Occipital lobe (tissue), 2 donors: ENCODE data around the gene NXF1. TPM values are rescaled to one million over a fixed set of nuclear protein-coding genes. Genes with fewer than 3 reads are reported as not detected.
A peak's percentile ranks its signal among the peaks of the same experiment; 100 is the strongest.
"Not testable (repeated sequence)": the region's sequence is repeated elsewhere in the genome, so short reads cannot be mapped to it uniquely, and the experiment has no call there.

Source experiments
- DNase-seq: peaks from one replicate; lab custom pipeline; 2025; lab: John Stamatoyannopoulos, UW
- total RNA-seq: library from RNA; depleted of rRNA; stranded (reverse); fragments of >200 nt; gene quantifications from one replicate; pipeline ENCODE4 v1.2.3, GENCODE V29; 2014

Gene NXF1
- 13.1 TPM for total RNA-seq

GRCh38 chr11:62805076-62805892 is at the start of gene NXF1:
Gene NXF1 (minus strand): TSS chr11:62805440. CDS start chr11:62805356, 84 bp downstream.
- peak; percentile 92 for DNase-seq

GRCh38 chr11:62854013-62854824 is 49.0 kb upstream of the NXF1 start:
- no peak for DNase-seq

GRCh38 chr11:62853279-62853965 is 48.2 kb upstream of the NXF1 start:
- no peak for DNase-seq

- no peak for DNase-seq
These were observed 47.4 kb upstream of the NXF1 start for GRCh38 chr11:62852523-62853188.

- DNase-seq = no peak
These were observed 46.7 kb upstream of the NXF1 start for GRCh38 chr11:62851807-62852522.

- no peak for DNase-seq
These were observed 45.9 kb upstream of the NXF1 start for GRCh38 chr11:62850911-62851806.

GRCh38 chr11:62847767-62848314 is 42.6 kb upstream of the NXF1 start:
- DNase-seq = no peak

- no peak for DNase-seq
These were observed 40.9 kb upstream of the NXF1 start for GRCh38 chr11:62846177-62846576.

GRCh38 chr11:62844154-62844553 is 38.9 kb upstream of the NXF1 start:
- no peak for DNase-seq

GRCh38 chr11:62843466-62843865 is 38.2 kb upstream of the NXF1 start:
- DNase-seq = no peak

GRCh38 chr11:62842891-62843290 is 37.7 kb upstream of the NXF1 start:
- not testable (repeated sequence) for DNase-seq

GRCh38 chr11:62842171-62842741 is 37.0 kb upstream of the NXF1 start:
- DNase-seq = no peak

GRCh38 chr11:62841361-62842170 is 36.3 kb upstream of the NXF1 start:
- peak; percentile 75 for DNase-seq

GRCh38 chr11:62840721-62841360 is 35.6 kb upstream of the NXF1 start:
- not testable (repeated sequence) for DNase-seq

GRCh38 chr11:62839050-62839945 is 34.1 kb upstream of the NXF1 start, which contains the start of gene WDR74:
Gene WDR74 (minus strand): TSS chr11:62839590. CDS start chr11:62839570, 20 bp downstream.
- DNase-seq = peak; percentile 91

- no peak for DNase-seq
These were observed 30.1 kb upstream of the NXF1 start for GRCh38 chr11:62835336-62835735.
